GM18502 (cell line): ENCODE results near the gene ZBTB20.

Source experiments
- ATAC-seq: cut with Tn5 transposase; IDR thresholded peaks from one replicate; pipeline ENCODE4 v1.9.1; 2021; ENCODE audit warnings: mild to moderate bottlenecking; ENCODE audit not compliant: unreplicated experiment, poor library complexity

The ZBTB20 gene

GRCh38 chr3:114659109-114660061 lies 487.7 kb downstream of the ZBTB20 start:
- ATAC-seq, result no peak

GRCh38 chr3:114651555-114651954 lies 495.5 kb downstream of the ZBTB20 start:
- ATAC-seq, result no peak

GRCh38 chr3:114650808-114651207 lies 496.3 kb downstream of the ZBTB20 start:
- ATAC-seq, result no peak

- ATAC-seq, result no peak
Observed at GRCh38 chr3:114649331-114649730, 497.8 kb downstream of the ZBTB20 start.

- ATAC-seq, result no peak
Observed at GRCh38 chr3:114646526-114646925, 500.6 kb downstream of the ZBTB20 start.

GRCh38 chr3:114645392-114645791 lies 501.7 kb downstream of the ZBTB20 start:
- ATAC-seq, result no peak

- ATAC-seq, result no peak
Observed at GRCh38 chr3:114644367-114644766, 502.7 kb downstream of the ZBTB20 start.

GRCh38 chr3:114642951-114643741 lies 503.9 kb downstream of the ZBTB20 start:
- no peak for ATAC-seq

GRCh38 chr3:114640126-114640525 lies 507.0 kb downstream of the ZBTB20 start:
- no peak for ATAC-seq

- ATAC-seq, result no peak
Observed at GRCh38 chr3:114639171-114639570, 507.9 kb downstream of the ZBTB20 start.

GRCh38 chr3:114635878-114636277 lies 511.2 kb downstream of the ZBTB20 start:
- no peak for ATAC-seq

- ATAC-seq, result no peak
Observed at GRCh38 chr3:114634635-114635034, 512.5 kb downstream of the ZBTB20 start.

GRCh38 chr3:114632757-114633424 lies 514.2 kb downstream of the ZBTB20 start:
- no peak for ATAC-seq

- ATAC-seq, result no peak
Observed at GRCh38 chr3:114627770-114628169, 519.3 kb downstream of the ZBTB20 start.

GRCh38 chr3:114626751-114627150 lies 520.3 kb downstream of the ZBTB20 start:
- no peak for ATAC-seq

- no peak for ATAC-seq
Observed at GRCh38 chr3:114624571-114625181, 522.4 kb downstream of the ZBTB20 start.

GRCh38 chr3:114624047-114624445 lies 523.0 kb downstream of the ZBTB20 start:
- ATAC-seq, result no peak

- no peak for ATAC-seq
Observed at GRCh38 chr3:114623420-114624046, 523.6 kb downstream of the ZBTB20 start.

- ATAC-seq, result no peak
Observed at GRCh38 chr3:114622001-114622400, 525.1 kb downstream of the ZBTB20 start.

- no peak for ATAC-seq
Observed at GRCh38 chr3:114619771-114620170, 527.3 kb downstream of the ZBTB20 start.
